GM10266 (cell line): ENCODE data around the gene RAD23A.
"Not testable (repeated sequence)": the region's sequence is repeated elsewhere in the genome, so short reads cannot be mapped to it uniquely, and the experiment has no call there.

Experiments
- DNase-seq: peaks from one replicate; pipeline ENCODE4 v3.0.0; 2012; ENCODE audit errors: extremely low spot score
- CTCF ChIP-seq: IDR thresholded peaks from 2 replicates; pipeline ENCODE4 v1.5.1; 2012; ENCODE audit warnings: mild to moderate bottlenecking, low read depth; ENCODE audit not compliant: control insufficient read depth, insufficient read depth; ENCODE audit errors: missing control alignments

Gene RAD23A

GRCh38 chr19:12974301-12975220 lies 28.9 kb downstream of the RAD23A start:
- DNase-seq = no peak
- no peak for TF ChIP-seq CTCF

- DNase-seq = no peak
- TF ChIP-seq CTCF = no peak
Measured at GRCh38 chr19:12975221-12975741, 29.6 kb downstream of the RAD23A start.

- not testable (repeated sequence) for DNase-seq
Measured at GRCh38 chr19:12976109-12976508, 30.4 kb downstream of the RAD23A start.

- no peak for TF ChIP-seq CTCF
- DNase-seq = no peak
Measured at GRCh38 chr19:12979974-12980373, 34.3 kb downstream of the RAD23A start.

GRCh38 chr19:12982648-12983047 lies 37.0 kb downstream of the RAD23A start:
- TF ChIP-seq CTCF = no peak
- DNase-seq = no peak

GRCh38 chr19:12983091-12983490 lies 37.4 kb downstream of the RAD23A start:
- DNase-seq = no peak
- no peak for TF ChIP-seq CTCF

GRCh38 chr19:12983542-12984142 lies 38.0 kb downstream of the RAD23A start:
- DNase-seq = peak; percentile 91
- TF ChIP-seq CTCF = peak; percentile 96
